NK-92 (cell line): ENCODE measurements around the gene MYH4.

Experiments used
- DNase-seq: peaks from one replicate; lab custom pipeline; 2025; ENCODE audit not compliant: unreplicated experiment; lab: John Stamatoyannopoulos, UW

The MYH4 gene

GRCh38 chr17:10421900-10422542 is 47.3 kb downstream of the MYH4 start, which contains the start of gene MYH8:
Gene MYH8, minus strand, starts transcription at chr17:10421950. Its CDS starts 1,723 bp downstream, at chr17:10420227.
- no peak for DNase-seq

DNA sequence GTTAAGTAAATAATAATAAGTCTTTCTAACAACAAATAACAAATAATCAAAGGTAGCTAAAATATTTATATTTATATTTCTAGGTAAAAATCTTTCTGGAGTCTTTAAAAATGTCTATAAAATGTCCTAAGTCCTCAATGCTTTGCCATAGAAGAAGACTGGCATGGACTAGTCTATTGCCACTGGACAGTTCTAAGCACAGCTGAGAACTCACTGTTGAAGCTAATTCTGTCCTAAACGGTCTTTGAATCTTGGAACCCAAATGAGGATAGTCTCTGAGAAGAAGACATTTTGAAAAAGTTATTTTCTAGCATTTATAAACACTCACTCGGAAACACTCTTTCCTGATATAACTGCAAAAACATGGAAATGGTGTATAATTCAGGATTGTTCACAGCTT is 48.1 kb downstream of the MYH4 start:
- DNase-seq = no peak

- DNase-seq = no peak
Observed at GRCh38 chr17:10420811-10421210, 48.5 kb downstream of the MYH4 start.

GRCh38 chr17:10417431-10417830 is 51.9 kb downstream of the MYH4 start:
- no peak for DNase-seq

- DNase-seq = no peak
Observed at GRCh38 chr17:10415161-10415560, 54.2 kb downstream of the MYH4 start.

- DNase-seq = no peak
Observed at GRCh38 chr17:10403589-10403988, 65.8 kb downstream of the MYH4 start.

DNA sequence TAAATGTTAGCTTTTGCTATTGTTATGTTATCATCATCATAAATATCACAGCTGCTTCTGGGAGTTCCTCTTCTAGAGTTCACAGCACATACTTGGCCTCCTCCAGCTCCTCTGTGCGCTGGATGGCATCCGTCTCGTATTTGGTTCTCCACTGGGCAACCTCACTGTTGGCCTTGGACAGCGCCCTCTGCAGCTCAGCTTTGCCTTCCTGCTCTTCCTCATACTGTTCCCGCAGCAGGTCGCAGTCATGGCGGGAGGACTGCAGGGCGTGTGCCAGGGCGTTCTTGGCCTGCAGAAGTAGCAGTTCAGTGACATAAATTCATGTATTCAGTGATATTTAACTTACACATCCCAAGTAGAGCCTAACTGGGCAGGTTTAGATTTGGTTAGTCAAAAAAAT is 71.0 kb downstream of the MYH4 start:
- DNase-seq = no peak

DNA sequence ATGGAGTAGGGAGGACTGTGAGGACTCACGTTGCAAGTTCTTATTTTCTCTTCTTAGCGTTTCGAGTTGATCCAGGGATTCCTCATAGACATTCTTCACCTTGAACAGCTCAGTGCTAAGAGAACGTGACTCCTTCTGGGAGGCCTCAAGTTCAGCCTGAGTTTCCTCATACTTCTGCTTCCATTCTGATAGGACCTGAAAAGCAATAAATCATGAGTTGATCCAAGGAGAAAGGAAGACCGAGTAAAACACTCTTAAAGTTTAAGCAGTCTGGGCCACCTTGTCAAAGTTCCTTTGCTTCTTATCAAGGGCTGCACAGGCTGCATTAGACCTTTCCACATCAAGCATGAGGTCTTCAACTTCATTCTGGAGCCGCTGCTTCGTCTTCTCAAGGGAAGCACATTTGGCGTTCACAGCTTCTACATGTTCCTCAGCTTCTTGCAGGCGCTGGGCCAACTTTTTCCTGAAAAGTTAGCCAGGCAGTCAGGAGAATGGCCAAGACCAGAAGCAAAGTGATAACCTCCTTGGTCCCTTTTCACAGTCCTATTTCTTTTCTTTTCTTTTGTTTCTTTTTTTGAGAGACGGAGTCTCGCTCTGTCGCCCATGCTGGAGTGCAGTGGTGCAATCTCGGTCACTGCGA is 72.7 kb downstream of the MYH4 start:
- DNase-seq = no peak

- DNase-seq = no peak
Observed at GRCh38 chr17:10394201-10394887, 75.0 kb downstream of the MYH4 start.
